Stimulated activated CD4-positive, alpha-beta T cell treated with anti-CD3 and anti-CD28 coated beads, TNF-alpha, amount 100 ng/mL, for 1 hour (primary cell): ENCODE measurements around the gene RNASEL.
A peak's percentile ranks its signal among the peaks of the same experiment; 100 is the strongest.

ENCODE experiments used
- DNase-seq, 3 donors: peaks; one replicate each; pipeline ENCODE4 v3.0.0-alpha.2; 2020; ENCODE audit warnings: low read depth in 3 of 3, low spot score in 1 of 3

The RNASEL gene

DNA sequence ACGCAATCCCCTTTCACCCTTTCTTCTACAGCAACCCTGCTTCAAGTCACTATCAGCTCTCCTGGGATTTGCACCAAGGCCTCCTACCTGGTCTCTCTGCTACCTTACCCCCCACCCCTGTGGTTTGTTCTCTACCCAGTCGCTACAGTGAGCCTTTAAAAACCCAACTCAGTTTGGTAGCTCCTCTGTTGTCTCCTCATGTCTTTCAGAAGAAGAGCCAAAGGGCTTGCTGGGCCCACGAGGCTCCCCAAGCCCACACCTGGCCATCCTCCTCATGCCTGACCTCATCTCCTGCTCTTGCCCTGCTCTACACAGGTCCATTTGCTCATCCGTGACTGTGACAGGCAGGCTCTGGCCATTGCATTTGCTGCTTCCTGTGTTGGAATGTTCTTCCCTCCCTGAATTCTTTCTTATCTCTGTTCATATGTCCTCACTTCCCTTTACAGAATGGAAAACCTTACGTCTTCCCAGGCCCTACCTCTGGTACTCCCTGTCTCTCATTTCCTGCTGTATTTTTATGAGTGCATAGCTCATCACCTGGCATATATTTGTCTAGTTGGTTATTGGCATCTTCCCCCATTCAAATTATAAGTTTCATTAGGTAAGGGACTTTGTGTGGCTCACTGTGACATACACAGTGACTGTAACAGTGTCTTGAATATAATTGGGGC is 11.8 kb upstream of the RNASEL start:
- DNase-seq, result no peak

GRCh38 chr1:182600036-182600713 is 11.1 kb upstream of the RNASEL start:
- DNase-seq, result no peak

DNA sequence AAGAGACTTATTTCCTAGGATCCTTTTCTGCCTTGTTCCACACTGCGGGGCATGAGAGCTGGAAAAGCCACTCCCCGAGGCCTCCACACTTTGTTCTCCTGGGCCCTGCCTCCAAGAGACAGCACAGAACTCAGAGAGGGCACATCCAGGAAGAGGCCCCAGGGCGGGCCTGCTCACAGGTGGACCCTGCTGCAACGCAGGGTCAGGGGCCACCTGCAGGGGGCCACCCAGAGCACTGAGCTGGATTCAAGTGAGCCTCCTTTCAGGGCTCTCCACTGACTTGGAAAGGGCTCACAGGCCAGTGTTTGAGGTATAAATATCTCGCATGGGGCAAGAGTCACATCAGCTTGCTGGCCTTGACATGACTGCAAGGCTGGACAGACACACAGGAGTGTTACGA is 10.3 kb upstream of the RNASEL start:
- DNase-seq, result no peak

DNA sequence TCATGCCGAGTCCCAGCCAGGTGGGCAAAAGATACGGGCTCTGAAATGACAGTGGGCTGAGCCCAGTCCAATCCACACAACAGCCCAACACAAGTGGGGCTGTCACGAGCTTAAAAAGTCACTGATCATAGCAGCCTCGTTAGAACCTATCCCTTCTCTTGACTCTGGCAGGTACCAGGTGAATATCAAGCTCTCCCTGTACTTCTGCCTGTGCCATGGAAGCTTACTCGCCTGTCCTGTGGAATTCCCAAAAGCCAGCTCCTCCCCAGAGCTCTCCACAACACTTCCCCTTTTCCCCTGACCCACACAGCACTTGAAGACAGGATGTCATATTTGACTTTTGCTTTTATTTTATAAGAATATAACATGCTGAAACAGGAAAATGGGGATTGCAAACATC is 9.2 kb upstream of the RNASEL start:
- no peak for DNase-seq

DNA sequence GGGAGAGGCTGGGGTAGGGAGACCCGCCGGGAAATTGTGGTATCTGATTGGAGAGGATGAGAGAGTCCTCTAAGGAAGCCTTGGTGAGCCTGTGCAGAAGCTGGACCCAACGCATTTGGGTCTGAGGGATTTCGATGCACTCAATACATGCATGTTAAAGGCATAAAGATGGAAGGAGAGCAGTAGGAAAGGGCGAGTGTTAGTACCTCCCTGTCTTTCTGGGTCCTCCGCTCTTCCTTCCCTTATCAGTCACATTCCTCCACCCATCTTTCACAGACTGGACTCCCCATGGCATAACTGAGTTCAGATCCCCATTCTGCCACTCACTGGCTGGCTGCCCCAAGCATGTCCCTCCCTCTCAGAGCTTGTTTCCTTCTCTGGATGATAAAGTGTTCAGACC is 7.9 kb upstream of the RNASEL start:
- no peak for DNase-seq

GRCh38 chr1:182595641-182596240 is 6.7 kb upstream of the RNASEL start:
- peak in 1 of 3 donors; percentile 49 for DNase-seq

DNA sequence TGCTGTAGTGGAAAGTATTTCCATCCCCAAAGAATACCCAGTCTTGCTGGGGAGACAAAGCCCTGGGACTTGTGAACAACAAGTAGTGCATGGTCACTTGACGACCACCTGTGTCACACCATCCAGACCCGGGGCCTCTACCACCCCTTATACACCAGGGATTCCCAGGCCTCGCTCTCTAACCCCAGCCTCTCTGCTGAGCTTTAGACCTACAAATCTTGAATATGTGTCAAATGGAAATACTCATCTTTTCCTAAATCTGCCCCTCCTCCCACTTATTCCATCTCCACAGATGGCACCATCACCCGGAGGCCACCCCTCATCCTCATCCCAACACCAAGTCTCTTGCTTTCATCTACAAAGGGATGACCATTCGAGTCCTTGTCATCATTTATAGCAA is 875 bp upstream of the RNASEL start:
- DNase-seq, result no peak

DNA sequence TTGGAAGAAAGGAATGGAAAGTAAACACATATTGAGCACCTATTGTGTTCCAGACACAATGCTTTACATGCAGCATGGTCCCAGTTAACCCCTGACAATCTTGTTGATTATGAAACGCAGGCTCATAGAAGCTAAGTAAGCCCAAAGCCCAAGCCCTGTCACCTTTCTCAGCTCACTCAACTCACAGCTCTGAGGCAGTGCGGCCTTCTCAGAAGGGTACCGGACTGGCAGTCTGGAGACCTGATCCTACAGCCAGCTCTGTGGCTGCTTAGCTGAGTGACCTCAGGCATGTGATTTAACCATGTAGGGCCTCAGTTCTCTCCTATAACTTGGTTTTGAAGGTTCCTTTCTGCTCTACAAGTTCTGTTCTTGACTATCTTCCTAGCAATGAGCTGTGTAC is 464 bp upstream of the RNASEL start:
- DNase-seq, result no peak

DNA sequence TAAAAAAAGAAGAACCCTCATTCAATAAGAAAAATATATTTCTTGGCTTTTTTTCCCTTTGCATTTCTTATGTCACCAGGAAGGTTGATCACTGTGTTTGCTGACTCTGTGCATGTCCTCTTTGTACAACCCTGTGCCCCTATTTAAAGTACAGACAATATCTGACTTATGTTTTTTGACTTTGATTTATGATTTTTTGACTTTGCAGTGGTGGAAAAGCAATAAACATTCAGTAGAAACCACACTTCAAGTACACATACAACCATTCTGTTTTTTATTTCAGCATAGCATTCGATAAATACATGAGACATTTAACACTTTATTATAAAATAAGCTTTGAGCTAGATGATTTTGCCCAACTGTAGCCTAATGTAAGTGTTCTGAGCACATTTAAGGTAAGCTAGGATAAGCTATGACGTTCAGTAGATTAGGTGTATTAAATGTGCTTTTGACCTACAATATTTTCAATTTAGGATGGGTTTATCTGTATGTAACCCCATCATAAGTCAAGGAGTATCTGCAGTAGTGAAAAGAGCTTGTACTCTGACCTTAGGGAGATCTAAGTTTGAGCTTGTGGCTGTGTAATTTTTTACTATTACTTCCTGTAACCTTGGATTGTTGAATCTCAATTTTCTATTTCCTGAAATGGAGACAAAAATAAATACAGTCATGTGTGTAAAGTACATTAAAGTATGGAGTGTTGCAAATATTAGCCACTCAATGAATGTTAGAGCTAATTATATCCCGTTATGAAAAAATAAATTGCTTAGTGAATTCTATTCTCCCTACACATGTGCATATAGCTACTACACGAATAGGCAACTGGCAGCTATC is 1.2 kb downstream of the RNASEL start:
- DNase-seq, result no peak

DNA sequence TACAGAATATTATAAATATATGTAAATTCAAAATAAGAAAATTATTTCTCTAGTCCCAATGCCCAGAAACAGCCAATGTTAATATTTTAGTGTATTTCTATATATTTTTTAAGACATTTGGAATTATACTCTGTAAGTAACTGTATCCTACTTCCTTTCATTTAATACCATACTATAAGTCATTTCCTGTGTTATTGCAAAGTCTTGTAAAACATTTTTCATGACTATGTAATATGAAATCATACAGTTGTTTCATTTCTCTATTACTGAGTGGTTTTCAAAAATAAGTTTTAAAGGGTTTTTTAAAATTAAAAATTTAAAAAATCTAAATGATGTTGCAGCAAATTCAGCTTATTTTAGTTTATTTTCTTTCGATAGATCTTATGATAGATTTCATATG is 2.0 kb downstream of the RNASEL start:
- no peak for DNase-seq

- DNase-seq, result no peak
Measured at GRCh38 chr1:182586380-182586779, 2.7 kb downstream of the RNASEL start.

DNA sequence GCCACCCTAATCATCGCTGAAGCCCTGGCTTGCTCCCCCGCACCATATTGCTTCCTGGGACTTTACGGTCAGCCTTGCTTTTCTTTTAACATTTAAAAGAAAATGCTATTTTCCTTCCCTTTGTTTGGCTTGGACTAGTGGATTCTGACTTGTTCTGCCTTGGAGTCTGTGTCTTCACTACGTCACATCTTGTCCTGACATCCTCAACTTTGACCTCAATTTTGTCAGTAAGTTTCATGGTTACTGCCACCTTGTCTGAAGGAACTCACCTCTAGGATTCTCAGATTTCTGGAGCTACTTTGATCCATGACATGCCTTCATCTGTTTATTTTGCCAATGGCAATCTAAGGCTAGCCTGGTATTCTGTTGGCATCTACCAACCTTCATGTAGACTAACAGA is 4.3 kb downstream of the RNASEL start:
- DNase-seq, result no peak

GRCh38 chr1:182580736-182581135 is 8.3 kb downstream of the RNASEL start:
- no peak for DNase-seq

DNA sequence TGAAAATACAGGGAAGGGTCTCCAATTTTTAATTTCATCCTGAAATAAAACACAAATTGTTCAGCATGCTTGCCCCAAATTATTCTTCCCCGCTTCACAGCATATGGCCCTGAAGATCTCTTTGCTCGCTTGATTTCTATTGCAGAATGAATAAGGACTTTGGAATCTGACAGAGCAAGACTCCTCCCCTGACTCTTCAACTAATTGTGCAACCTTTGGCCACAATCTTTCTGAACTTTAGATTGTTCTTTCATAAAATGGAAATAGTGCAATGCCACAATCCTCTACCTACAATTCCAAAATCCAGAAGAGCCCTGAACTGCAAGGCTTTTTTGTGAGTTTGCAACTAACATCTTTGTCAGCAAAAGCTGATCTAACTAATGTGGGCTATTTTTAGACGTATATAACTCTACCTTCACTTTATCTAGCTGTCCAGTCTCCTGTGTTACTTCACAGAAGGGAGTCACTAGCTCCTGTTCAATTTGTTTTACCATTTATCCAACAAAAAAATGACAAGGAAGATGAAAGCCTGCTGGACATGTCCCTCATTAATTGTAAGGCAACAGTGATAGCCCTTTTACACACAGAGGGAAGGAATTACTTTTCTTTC is 13.4 kb downstream of the RNASEL start:
- no peak for DNase-seq

DNA sequence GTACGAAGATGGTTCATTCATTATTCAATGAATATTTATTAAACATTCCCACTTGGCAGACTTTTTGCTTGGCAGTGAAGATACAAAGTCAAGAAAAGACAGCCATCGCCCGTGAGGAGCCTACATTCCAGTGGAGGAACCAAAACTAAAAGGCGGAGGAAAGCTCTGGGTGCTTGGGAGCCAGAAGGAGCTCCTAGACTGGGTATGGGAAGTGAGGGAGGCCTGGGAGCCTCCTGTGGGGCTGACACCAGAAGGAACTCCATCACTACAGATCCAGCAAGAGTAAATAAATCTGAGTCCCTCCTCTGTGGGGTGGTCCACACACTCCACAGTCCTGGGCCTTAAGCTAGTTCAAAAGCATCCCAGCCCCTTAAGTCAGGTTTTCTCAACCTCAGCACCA is 14.9 kb downstream of the RNASEL start:
- DNase-seq, result no peak

GRCh38 chr1:182570611-182570970 is 18.5 kb downstream of the RNASEL start:
- no peak for DNase-seq

GRCh38 chr1:182569939-182570610 is 19.0 kb downstream of the RNASEL start:
- DNase-seq, result no peak

GRCh38 chr1:182568647-182569284 is 20.3 kb downstream of the RNASEL start:
- no peak for DNase-seq

- no peak for DNase-seq
Measured at GRCh38 chr1:182567629-182568028, 21.4 kb downstream of the RNASEL start.

DNA sequence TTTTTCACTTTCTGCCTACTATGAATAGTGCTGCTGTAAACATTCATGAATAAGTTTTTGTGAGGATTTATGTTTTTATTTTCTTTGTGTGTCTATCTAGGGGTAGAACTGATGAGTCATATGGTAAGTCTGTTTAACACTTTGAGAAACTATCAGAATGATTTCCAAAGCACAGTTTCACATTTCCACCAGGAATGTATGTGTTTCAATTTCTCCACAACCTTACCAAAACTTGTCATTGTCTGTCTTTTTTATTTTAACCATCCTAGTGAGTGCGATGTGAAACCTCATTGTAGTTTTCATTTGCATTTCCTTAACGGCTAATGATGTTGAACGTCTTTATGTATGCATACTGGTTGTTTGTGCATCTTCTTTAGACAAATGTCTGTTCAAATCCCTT is 23.5 kb downstream of the RNASEL start:
- no peak for DNase-seq
